ENCODE results near the gene SLIT3. TPM values are rescaled to one million over a fixed set of nuclear protein-coding genes. Genes with fewer than 3 reads are reported as not detected.

SLIT3 gene
- total RNA-seq, 1 donor from 2014 or later, result 70.0 TPM

DNA sequence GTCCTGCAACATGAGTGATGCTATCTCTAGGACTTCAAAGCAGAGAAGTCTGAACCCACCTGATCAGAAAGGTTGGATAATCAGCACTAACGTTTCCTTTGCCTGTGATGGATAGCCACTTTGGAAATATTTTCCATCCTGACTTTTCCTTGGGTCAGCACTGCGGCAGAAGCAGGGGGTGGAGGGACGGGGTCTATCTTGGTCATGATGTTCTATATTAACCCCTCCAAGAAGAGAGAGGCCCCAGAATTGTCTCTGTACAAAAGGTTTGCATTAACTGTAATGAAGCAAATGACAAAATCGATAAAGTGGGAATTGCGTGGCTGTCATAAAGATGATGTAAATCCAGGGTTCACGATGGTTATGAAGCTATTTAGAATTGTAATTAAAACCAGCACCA is 441.9 kb downstream of the SLIT3 start:
- intact Hi-C loops (cut with DNase I), result no loop called here
- no peak overlapping the region for H3K27ac ChIP-seq
- H3K27me3 ChIP-seq, result peaks cover 13% of the 10 kb centered on the region
- no peaks in the 10 kb centered on the region for H3K4me1 ChIP-seq
- H3K4me3 ChIP-seq, result no peak overlapping the region
- DNase-seq (no peak), ATAC-seq (no peak)
- TF ChIP-seq CTCF (IDR thresholded peaks at IDR 0.05), result no peak
- H3K36me3 ChIP-seq, result no peaks in the 10 kb centered on the region
- no peaks in the 10 kb centered on the region for H3K9me3 ChIP-seq

DNA sequence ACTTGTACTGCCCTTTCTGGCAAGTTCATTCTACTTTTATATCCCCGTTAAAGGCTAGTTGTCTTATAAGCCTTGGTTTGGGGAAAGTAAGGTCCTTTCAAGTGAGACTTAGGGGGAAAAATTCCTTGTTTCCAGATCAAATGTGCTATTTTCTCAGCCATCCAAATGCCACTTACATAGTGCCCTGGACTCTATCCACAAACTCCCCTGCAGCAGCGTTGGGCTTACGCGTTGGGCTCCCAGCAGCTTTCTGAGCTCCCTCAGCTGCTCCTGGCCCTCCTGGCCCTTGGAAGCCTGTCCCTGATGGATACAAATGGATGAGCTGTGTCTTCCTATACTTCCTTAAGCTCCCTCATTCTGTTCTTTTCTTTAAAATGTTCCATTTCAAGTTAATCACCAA is 442.6 kb downstream of the SLIT3 start:
- no peaks in the 10 kb centered on the region for H3K9me3 ChIP-seq
- H3K27me3 ChIP-seq, result peaks cover 13% of the 10 kb centered on the region
- H3K36me3 ChIP-seq, result no peaks in the 10 kb centered on the region
- intact Hi-C loops (cut with DNase I), result no loop called here
- H3K27ac ChIP-seq, result no peak overlapping the region
- no peaks in the 10 kb centered on the region for H3K4me1 ChIP-seq
- ATAC-seq, result no peak
- no peak for TF ChIP-seq CTCF (IDR thresholded peaks at IDR 0.05)
- DNase-seq, result no peak
- no peak overlapping the region for H3K4me3 ChIP-seq

DNA sequence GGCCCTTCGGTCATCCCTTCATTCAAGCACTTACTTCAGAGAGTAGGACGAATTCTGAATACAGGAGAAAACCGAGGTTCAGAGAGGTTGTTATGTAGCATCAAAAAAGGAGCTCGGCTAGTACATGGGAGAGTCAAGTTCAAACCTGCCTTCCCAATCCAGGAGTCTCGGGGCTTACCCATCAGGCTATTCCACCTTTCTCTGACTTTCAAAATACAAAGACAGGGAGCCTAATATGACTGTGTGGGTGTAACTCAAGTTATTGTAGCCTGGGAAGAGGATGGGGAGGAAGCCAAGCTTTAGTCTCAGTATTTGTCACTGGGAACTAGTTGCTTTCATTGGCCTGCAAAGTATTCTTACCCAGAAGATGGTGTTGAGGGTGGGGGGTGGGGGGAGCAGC is 447.0 kb downstream of the SLIT3 start:
- ATAC-seq, result no peak
- Histone ChIP-seq H3K4me1 (no peaks in the 10 kb centered on the region), H3K27ac (no peak overlapping the region), H3K9me3 (no peaks in the 10 kb centered on the region), H3K4me3 (no peak overlapping the region), H3K36me3 (no peaks in the 10 kb centered on the region), H3K27me3 (peaks cover 13% of the 10 kb centered on the region)
- TF ChIP-seq CTCF (IDR thresholded peaks at IDR 0.05), result no peak
- DNase-seq, result no peak
- intact Hi-C loops (cut with DNase I), result no loop called here

DNA sequence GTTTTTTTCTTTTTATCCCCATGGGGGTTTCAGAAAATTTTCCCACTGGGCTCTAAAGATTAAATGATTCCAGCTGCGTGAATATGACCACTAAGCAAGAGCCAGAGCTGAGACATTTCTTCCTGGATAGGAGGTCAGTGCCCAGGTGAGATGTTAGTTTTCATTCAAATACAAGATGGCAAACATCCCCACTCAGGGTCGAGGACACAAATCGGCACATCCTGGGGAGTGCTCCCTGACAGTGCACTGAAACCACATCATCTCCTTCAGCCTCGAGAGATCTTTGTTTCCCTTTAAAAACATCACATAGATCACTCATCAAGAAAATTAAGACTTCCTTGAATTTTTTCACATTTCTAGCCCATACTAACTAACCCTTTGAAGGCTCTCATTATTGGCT is 448.6 kb downstream of the SLIT3 start:
- no peak for TF ChIP-seq CTCF (IDR thresholded peaks at IDR 0.05)
- no peak overlapping the region for H3K27ac ChIP-seq

DNA sequence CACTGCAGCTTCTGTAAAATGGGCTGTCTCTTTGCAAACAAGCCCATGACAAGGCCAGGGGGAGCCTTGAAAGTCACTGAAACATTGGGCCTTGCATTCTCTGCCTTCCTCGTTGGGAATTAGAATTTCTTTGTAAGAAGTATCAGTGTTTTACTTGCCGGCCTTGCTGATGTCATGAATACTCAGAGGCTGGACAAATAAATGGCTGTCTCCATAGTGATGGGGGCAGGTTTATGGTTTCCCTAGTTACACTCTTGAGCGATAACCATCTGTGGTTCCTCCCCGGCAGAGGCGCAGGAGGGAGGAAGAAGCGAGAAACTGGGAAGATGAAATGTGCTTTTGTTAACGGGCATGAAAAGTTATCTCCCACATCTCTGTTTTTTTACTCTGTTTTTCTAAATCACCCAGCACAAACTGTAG is 449.0 kb downstream of the SLIT3 start:
- no peaks in the 10 kb centered on the region for H3K36me3 ChIP-seq
- H3K27ac ChIP-seq, result no peak overlapping the region
- H3K4me3 ChIP-seq, result no peak overlapping the region
- H3K4me1 ChIP-seq, result no peaks in the 10 kb centered on the region
- H3K9me3 ChIP-seq, result no peaks in the 10 kb centered on the region
- intact Hi-C loops (cut with DNase I), result no loop called here
- H3K27me3 ChIP-seq, result peaks cover 16% of the 10 kb centered on the region
- no peak for TF ChIP-seq CTCF (IDR thresholded peaks at IDR 0.05)
- DNase-seq (no peak), ATAC-seq (peak; percentile 37)

More for the DNA sequence above, 448.6 kb downstream of the SLIT3 start:
- Histone ChIP-seq H3K27me3 (peaks cover 13% of the 10 kb centered on the region), H3K4me3 (no peak overlapping the region), H3K9me3 (no peaks in the 10 kb centered on the region), H3K4me1 (no peaks in the 10 kb centered on the region), H3K36me3 (no peaks in the 10 kb centered on the region)
- ATAC-seq (no peak), DNase-seq (no peak)
- intact Hi-C loops (cut with DNase I), result no loop called here

GRCh38 chr5:168850683-168851082 is 450.3 kb downstream of the SLIT3 start:
- H3K27ac ChIP-seq, result no peak overlapping the region
- TF ChIP-seq CTCF (IDR thresholded peaks at IDR 0.05), result no peak
- H3K36me3 ChIP-seq, result no peaks in the 10 kb centered on the region
- H3K4me3 ChIP-seq, result no peak overlapping the region
- DNase-seq (no peak), ATAC-seq (no peak)
- intact Hi-C loops (cut with DNase I), result no loop called here
- no peaks in the 10 kb centered on the region for H3K9me3 ChIP-seq
- H3K27me3 ChIP-seq, result peaks cover 26% of the 10 kb centered on the region
- H3K4me1 ChIP-seq, result no peaks in the 10 kb centered on the region

All from upper lobe of right lung (tissue), 1 donor.